ENCODE results near the gene CLMN. TPM values are rescaled to one million over a fixed set of nuclear protein-coding genes. Genes with fewer than 3 reads are reported as not detected.
A peak's percentile ranks its signal among the peaks of the same experiment; 100 is the strongest.

The CLMN gene
- polyA plus RNA-seq, 3 donors, result 22.0 to 33.7 (median 23.2) TPM

DNA sequence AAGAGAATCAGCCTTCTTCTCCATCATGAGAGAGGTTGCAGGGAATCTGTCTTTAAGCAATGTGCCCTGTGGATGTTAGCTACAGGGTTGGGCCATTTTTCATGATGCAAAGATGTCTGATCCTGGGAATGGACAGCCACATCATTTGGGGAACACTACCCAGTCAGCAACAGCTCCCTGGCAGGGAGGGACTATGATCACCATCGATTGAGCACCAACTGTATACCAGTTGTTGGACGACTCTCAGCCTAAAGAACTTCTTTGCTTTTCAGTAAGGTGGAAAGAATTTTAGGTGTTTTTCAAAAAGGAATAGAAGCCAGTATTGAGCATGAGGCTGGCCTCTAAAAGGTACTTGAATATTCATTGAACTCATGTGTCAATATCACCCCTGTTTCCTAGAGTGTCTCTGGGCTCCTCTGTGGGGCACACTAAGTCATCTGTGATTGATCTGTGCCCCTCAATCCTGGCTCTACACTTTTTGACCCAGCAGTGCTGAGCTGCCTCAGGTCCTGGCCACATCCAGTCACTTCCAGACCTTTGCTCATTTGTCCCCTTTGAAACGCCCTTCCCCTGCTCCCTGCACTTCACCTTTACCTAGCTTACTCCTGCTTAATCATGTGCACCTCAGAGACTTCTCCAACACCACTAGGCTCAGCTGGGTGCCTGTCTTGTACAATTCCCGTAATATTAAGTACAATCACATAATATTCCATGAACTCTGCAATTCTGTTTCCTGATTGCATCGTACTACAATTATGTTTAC is 2.2 kb upstream of the CLMN start:
- WGBS (ENCODE audit: insufficient coverage), result 86% methylated on average over 3 of the region's 5 CpGs
- Mint-ChIP-seq H3K4me3 (peak overlapping the region in 1 of 2 donors; percentile 68), H3K27ac (peak overlapping the region; percentile 81 to 96 (median 90)), H3K9me3 (peaks cover 0 to 2% (median 0%) of the 10 kb centered on the region in 7 donors), H3K36me3 (peaks cover 4 to 10% of the 10 kb centered on the region in 2 donors), H3K27me3 (ENCODE audit: low read depth in 3 of 3) (peaks cover 2 to 20% (median 6%) of the 10 kb centered on the region in 3 donors), H3K4me1 (peaks cover 63% of the 10 kb centered on the region)
- Histone ChIP-seq H3K4me1 (ENCODE audit: control insufficient read depth in 1 of 2, insufficient read depth in 2 of 2, low read length in 2 of 2) (peaks cover 57 to 60% of the 10 kb centered on the region in 2 donors), H4K20me1 (ENCODE audit: insufficient read depth, low read length) (peaks cover 18% of the 10 kb centered on the region), H2AFZ (ENCODE audit: insufficient read depth, low read depth, low read length, poor library complexity, severe bottlenecking) (no peak overlapping the region), H3K9me3 (replicated peaks in 1 of 2; ENCODE audit: control insufficient read depth in 1 of 2, insufficient read depth in 1 of 2, low read length in 2 of 2) (no peaks in the 10 kb centered on the region), H3K79me2 (ENCODE audit: insufficient read depth, low read length) (peaks cover 17% of the 10 kb centered on the region), H3K27me3 (ENCODE audit: control insufficient read depth in 2 of 2, insufficient read depth in 2 of 2, low read length in 2 of 2) (no peaks in the 10 kb centered on the region), H3K4me2 (replicated peaks; ENCODE audit: extremely low read depth, low read length, poor library complexity, severe bottlenecking) (peak overlapping the region; percentile 49), H3K4me3 (replicated peaks in 1 of 3; ENCODE audit: low read depth in 2 of 3, low read length in 3 of 3) (peak overlapping the region in 1 of 3 experiments; percentile 22), H3K9ac (ENCODE audit: insufficient read depth, low read length, poor library complexity, severe bottlenecking) (no peak overlapping the region), H3K36me3 (replicated peaks in 1 of 2; ENCODE audit: control insufficient read depth in 1 of 2, insufficient read depth in 2 of 2, low read length in 2 of 2) (no peaks in the 10 kb centered on the region), H3K27ac (ENCODE audit: low read depth in 1 of 2, low read length in 2 of 2) (peak overlapping the region; percentile 85)
- TF ChIP-seq, protein P1, sequence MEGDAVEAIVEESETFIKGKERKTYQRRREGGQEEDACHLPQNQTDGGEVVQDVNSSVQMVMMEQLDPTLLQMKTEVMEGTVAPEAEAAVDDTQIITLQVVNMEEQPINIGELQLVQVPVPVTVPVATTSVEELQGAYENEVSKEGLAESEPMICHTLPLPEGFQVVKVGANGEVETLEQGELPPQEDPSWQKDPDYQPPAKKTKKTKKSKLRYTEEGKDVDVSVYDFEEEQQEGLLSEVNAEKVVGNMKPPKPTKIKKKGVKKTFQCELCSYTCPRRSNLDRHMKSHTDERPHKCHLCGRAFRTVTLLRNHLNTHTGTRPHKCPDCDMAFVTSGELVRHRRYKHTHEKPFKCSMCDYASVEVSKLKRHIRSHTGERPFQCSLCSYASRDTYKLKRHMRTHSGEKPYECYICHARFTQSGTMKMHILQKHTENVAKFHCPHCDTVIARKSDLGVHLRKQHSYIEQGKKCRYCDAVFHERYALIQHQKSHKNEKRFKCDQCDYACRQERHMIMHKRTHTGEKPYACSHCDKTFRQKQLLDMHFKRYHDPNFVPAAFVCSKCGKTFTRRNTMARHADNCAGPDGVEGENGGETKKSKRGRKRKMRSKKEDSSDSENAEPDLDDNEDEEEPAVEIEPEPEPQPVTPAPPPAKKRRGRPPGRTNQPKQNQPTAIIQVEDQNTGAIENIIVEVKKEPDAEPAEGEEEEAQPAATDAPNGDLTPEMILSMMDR (IDR thresholded peaks at IDR 0.05), result no peak
- DNase-seq, result no peak
- intact Hi-C loops (cut with micrococcal nuclease), result loop anchor here (5.0 to 10.0 kb wide), 3 partner anchors 35 to 160 kb away; no protein-coding TSS in a partner anchor

DNA sequence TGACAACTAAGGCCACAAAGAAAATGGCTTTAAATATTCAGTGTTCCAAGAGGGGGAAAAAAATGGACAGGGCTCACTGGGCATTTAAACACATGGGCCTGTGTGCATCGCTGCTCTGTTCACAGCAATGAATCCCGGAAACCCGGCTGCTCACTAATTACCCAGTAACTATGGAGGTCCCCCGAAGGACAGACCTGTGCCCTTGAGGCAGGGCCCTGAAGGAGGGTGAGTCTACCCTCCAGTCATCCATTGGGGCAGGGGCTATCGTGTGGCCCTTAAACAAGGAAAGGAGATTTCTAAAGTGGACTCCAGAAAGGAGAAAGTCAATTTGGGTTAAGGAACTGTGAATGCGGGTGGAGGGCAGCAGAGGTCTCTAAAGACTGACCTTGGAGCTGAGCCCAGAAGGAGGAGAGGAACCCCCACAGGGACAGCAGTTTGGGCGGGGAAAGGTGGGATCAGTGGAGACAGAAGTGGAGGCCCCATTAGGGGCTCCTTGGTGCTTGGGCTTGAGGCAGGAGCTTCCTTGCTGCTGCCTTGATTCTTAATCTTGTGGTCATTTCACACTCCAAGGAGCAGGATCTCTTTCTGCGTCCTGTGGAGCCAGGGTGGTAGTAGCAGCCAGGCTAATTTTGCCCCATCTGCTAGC is 1.4 kb upstream of the CLMN start:
- TF ChIP-seq, protein P1 (IDR thresholded peaks at IDR 0.05), result no peak
- peak overlapping the region in 5 of 7 donors; percentile 76 to 96 (median 85) for H3K27ac Mint-ChIP-seq
- peaks cover 18% of the 10 kb centered on the region for H4K20me1 ChIP-seq (ENCODE audit: insufficient read depth, low read length)
- DNase-seq, result no peak
- H2AFZ ChIP-seq (ENCODE audit: insufficient read depth, low read depth, low read length, poor library complexity, severe bottlenecking), result no peak overlapping the region
- H3K36me3 Mint-ChIP-seq, result peaks cover 8 to 14% of the 10 kb centered on the region in 2 donors
- intact Hi-C loops (cut with micrococcal nuclease), result loop anchor here (5.0 to 10.0 kb wide), 3 partner anchors 36 to 159 kb away; no protein-coding TSS in a partner anchor
- no peaks in the 10 kb centered on the region for H3K36me3 ChIP-seq (replicated peaks in 1 of 2; ENCODE audit: control insufficient read depth in 1 of 2, insufficient read depth in 2 of 2, low read length in 2 of 2)
- no peaks in the 10 kb centered on the region for H3K9me3 ChIP-seq (replicated peaks in 1 of 2; ENCODE audit: control insufficient read depth in 1 of 2, insufficient read depth in 1 of 2, low read length in 2 of 2)
- peak overlapping the region; percentile 78 for H3K4me2 ChIP-seq (replicated peaks; ENCODE audit: extremely low read depth, low read length, poor library complexity, severe bottlenecking)
- H3K27ac ChIP-seq (ENCODE audit: low read depth in 1 of 2, low read length in 2 of 2), result no peak overlapping the region
- peaks cover 2 to 21% (median 7%) of the 10 kb centered on the region in 3 donors for H3K27me3 Mint-ChIP-seq (ENCODE audit: low read depth in 3 of 3)
- H3K79me2 ChIP-seq (ENCODE audit: insufficient read depth, low read length), result peaks cover 25% of the 10 kb centered on the region
- peaks cover 68% of the 10 kb centered on the region for H3K4me1 Mint-ChIP-seq
- H3K4me1 ChIP-seq (ENCODE audit: control insufficient read depth in 1 of 2, insufficient read depth in 2 of 2, low read length in 2 of 2), result peaks cover 61 to 65% of the 10 kb centered on the region in 2 donors
- peak overlapping the region; percentile 74 to 83 for H3K4me3 Mint-ChIP-seq
- no peak overlapping the region for H3K9ac ChIP-seq (ENCODE audit: insufficient read depth, low read length, poor library complexity, severe bottlenecking)
- peak overlapping the region in 1 of 3 experiments; percentile 73 for H3K4me3 ChIP-seq (replicated peaks in 1 of 3; ENCODE audit: low read depth in 2 of 3, low read length in 3 of 3)
- H3K27me3 ChIP-seq (ENCODE audit: control insufficient read depth in 2 of 2, insufficient read depth in 2 of 2, low read length in 2 of 2), result no peaks in the 10 kb centered on the region
- 68% methylated on average over 2 of the region's 8 CpGs for WGBS (ENCODE audit: insufficient coverage)
- peaks cover 0 to 2% (median 0%) of the 10 kb centered on the region in 7 donors for H3K9me3 Mint-ChIP-seq
